ENCODE measurements around the gene DDX51. TPM values are rescaled to one million over a fixed set of nuclear protein-coding genes. Genes with fewer than 3 reads are reported as not detected.
A peak's percentile ranks its signal among the peaks of the same experiment; 100 is the strongest.
"Not testable (repeated sequence)": the region's sequence is repeated elsewhere in the genome, so short reads cannot be mapped to it uniquely, and the experiment has no call there.

Gene DDX51
- polyA plus RNA-seq, 1 donor from 2014 or later = 8.9 TPM

DNA sequence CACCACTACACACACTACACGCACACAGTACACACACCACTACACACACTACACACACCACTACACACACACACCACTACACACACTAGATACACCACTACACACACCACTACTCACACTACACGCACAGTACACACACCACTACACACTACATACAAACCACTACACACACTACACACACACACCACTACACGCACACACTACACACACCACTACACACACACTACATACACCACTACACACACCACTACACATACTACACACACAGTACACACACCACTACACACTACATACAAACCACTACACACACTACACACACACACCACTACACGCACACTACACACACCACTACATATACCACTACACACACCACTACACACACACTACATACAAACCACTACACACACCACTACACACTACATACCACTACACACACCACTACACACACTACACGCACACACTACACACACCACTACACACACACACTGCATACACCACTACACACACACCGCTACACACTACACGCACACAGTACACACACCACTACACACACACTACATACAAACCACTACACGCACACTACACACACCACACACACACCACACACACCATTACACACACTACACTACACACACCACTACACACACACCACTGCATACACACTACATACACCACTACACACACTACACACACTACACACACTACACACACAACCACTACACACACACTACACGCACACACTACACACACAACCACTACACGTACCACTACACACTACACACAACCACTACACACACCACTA is 11.9 kb upstream of the DDX51 start:
- H3K9me3 Mint-ChIP-seq = no peaks in the 10 kb centered on the region
- H3K4me3 Mint-ChIP-seq = no peak overlapping the region
- H3K27me3 Mint-ChIP-seq = no peaks in the 10 kb centered on the region
- no peaks in the 10 kb centered on the region for H3K4me1 Mint-ChIP-seq
- H3K36me3 Mint-ChIP-seq = no peaks in the 10 kb centered on the region
- H3K27ac Mint-ChIP-seq = no peak overlapping the region

DNA sequence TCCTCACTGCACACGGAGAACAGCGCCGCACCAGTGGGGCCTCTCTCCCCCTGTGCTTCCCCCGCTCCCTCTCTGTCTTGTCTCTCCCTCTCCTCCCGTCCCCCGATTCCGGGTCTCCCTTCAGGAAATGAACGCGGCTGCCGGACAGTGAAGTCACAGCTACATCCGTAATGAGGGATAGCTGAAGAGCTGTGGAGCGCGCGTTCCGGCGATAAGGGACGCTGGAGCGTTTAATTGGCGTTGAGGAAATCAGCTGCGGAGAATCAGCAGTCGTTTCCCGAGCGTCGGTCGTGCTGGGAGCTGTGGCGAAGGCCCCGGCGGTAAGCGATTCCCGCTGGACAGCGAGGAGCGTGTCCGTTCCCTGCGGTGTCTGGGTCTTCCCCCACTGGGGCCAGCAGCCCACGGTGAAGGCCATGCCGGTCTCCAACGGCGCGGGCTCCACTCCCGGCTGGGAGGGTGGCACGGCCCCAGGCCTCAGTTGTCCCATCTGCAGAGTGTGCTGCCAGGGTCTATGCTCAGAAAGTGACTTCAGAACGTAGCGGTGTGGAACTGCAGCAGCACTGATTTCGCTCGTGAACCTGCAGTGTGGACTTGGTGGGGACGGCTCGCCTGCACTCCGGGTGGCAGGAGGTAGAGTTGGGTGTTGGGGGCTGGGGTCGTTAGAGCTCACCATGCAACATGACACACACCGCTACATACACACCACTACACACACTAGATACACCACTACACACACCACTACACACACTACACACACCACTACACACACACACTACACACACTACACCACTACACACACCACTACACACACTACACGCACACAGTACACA is 11.0 kb upstream of the DDX51 start:
- Mint-ChIP-seq H3K27ac (peak overlapping the region; percentile 40 to 76 (median 64)), H3K36me3 (no peaks in the 10 kb centered on the region), H3K27me3 (no peaks in the 10 kb centered on the region), H3K4me3 (no peak overlapping the region), H3K9me3 (no peaks in the 10 kb centered on the region), H3K4me1 (no peaks in the 10 kb centered on the region)

GRCh38 chr12:132154341-132154761 is 10.2 kb upstream of the DDX51 start:
- Mint-ChIP-seq H3K4me1 (no peaks in the 10 kb centered on the region), H3K36me3 (no peaks in the 10 kb centered on the region), H3K27me3 (no peaks in the 10 kb centered on the region), H3K9me3 (no peaks in the 10 kb centered on the region), H3K27ac (peak overlapping the region; percentile 40 to 76 (median 64)), H3K4me3 (peak overlapping the region; percentile 3 to 75 (median 40))

DNA sequence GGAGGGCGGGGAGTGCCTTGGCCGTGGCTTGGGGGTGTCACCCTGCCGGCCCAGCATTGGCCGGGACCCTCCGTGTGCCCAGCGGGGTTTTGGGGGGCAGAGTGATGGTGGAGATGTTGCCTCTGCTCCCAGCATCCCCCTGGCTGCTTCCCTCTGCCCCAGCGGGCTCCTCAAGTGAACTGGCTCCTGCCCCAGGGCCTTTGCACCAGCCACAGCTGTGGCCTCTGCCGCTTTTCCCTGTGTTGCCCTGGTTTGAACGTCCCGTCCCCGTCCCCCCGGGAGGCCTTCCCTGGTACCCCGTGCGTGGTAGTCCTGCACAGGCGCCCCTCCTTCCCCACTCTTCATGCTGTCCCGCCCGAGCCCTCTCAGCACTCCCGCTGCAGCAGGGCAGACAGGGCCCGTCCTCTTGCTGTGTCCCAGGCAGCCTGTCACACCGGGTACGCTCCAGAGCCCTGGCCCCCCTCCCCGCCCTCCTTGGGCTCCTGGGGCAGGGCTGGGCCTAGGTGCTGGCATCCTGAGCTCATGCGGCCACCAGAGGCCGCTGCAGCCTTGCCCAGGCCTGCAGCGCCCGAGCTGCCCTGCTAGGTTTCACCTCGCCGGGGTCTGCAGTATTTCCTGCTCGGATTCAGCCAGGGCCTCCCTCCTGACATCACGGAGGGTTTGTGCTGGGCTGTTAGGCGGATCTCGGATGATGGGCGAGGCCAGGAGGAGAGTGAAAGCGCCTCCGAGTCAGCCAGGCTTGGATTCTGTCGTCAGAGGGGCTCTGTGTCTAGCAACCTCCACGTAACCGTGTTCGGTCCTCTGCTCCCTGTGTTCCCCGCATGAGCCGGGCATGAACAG is 9.6 kb upstream of the DDX51 start:
- Mint-ChIP-seq H3K9me3 (no peaks in the 10 kb centered on the region), H3K36me3 (no peaks in the 10 kb centered on the region), H3K4me1 (no peaks in the 10 kb centered on the region), H3K4me3 (peak overlapping the region; percentile 3 to 75 (median 40)), H3K27me3 (no peaks in the 10 kb centered on the region), H3K27ac (peak overlapping the region; percentile 23 to 64 (median 40))

GRCh38 chr12:132152953-132153352 is 8.8 kb upstream of the DDX51 start:
- no peaks in the 10 kb centered on the region for H3K4me1 Mint-ChIP-seq
- no peaks in the 10 kb centered on the region for H3K36me3 Mint-ChIP-seq
- H3K4me3 Mint-ChIP-seq = no peak overlapping the region
- no peaks in the 10 kb centered on the region for H3K9me3 Mint-ChIP-seq
- no peaks in the 10 kb centered on the region for H3K27me3 Mint-ChIP-seq
- peak overlapping the region in 1 of 3 donors; percentile 27 for H3K27ac Mint-ChIP-seq

DNA sequence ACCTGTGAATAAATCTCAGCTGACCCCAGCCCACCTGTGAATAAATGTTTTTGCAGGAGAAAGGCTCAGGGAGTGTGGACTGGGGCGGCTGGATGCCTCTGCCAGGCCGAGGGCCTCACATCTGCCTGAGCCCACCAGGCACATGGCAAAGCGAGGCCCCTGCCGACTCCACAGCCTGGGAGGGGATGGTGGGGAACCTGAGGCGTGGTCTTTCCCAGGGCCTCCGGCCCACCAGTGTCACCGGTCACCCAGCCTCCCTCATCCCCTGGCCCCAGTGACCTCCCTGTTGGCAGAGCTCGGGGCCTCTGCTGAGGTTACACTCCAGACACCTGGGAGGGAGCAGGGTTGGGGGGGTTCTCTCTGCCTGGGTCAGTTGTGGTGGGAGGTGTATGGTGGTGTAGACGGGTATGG is 8.3 kb upstream of the DDX51 start:
- no peak overlapping the region for H3K4me3 Mint-ChIP-seq
- H3K27ac Mint-ChIP-seq = no peak overlapping the region
- no peaks in the 10 kb centered on the region for H3K27me3 Mint-ChIP-seq
- no peaks in the 10 kb centered on the region for H3K4me1 Mint-ChIP-seq
- H3K36me3 Mint-ChIP-seq = no peaks in the 10 kb centered on the region
- no peaks in the 10 kb centered on the region for H3K9me3 Mint-ChIP-seq

- H3K4me3 Mint-ChIP-seq = no peak overlapping the region
- H3K36me3 Mint-ChIP-seq = no peaks in the 10 kb centered on the region
- no peak overlapping the region for H3K27ac Mint-ChIP-seq
- H3K9me3 Mint-ChIP-seq = no peaks in the 10 kb centered on the region
- H3K4me1 Mint-ChIP-seq = no peaks in the 10 kb centered on the region
- H3K27me3 Mint-ChIP-seq = no peaks in the 10 kb centered on the region
Measured at GRCh38 chr12:132151766-132152410, 7.8 kb upstream of the DDX51 start.

DNA sequence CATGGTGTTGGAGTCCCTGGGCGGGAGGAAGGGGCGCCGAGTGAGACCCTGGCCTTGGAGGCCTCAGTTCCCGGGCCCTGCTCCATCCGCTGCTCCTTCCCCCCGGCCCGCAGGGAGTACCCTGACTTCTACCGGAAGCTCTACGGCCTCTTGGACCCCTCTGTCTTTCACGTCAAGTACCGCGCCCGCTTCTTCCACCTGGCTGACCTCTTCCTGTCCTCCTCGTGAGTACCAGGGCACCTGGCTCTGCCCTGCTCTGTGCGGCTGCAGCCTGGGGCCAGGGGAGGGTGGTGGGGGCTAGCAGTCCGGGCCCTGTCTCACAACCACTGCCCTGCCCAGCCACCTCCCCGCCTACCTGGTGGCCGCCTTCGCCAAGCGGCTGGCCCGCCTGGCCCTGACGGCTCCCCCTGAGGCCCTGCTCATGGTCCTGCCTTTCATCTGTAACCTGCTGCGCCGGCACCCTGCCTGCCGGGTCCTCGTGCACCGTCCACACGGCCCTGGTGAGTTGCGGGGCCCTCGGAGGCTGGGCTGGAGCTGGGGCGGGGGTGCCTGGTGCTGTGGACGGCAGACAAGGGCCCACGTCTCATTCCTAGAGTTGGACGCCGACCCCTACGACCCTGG is 7.1 kb upstream of the DDX51 start:
- no peaks in the 10 kb centered on the region for H3K27me3 Mint-ChIP-seq
- H3K36me3 Mint-ChIP-seq = no peaks in the 10 kb centered on the region
- H3K4me3 Mint-ChIP-seq = no peak overlapping the region
- peaks cover under 1 to 5% (median 2%) of the 10 kb centered on the region in 3 donors for H3K4me1 Mint-ChIP-seq
- no peaks in the 10 kb centered on the region for H3K9me3 Mint-ChIP-seq
- no peak overlapping the region for H3K27ac Mint-ChIP-seq

GRCh38 chr12:132150780-132151144 is 6.6 kb upstream of the DDX51 start:
- Mint-ChIP-seq H3K4me3 (no peak overlapping the region), H3K9me3 (no peaks in the 10 kb centered on the region), H3K4me1 (peaks cover 5 to 10% (median 7%) of the 10 kb centered on the region in 3 donors), H3K36me3 (no peaks in the 10 kb centered on the region), H3K27ac (no peak overlapping the region), H3K27me3 (no peaks in the 10 kb centered on the region)

DNA sequence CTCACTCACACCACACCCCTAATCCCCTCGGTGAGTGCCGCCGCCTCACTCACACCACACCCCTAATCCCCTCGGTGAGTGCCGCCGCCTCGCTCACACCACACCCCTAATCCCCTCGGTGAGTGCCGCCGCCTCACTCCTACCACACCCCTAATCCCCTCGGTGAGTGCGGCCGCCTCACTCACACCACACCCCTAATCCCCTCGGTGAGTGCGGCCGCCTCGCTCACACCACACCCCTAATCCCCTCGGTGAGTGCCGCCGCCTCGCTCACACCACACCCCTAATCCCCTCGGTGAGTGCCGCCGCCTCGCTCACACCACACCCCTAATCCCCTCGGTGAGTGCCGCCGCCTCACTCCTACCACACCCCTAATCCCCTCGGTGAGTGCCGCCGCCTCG is 5.4 kb upstream of the DDX51 start:
- not testable (repeated sequence) for H3K27ac Mint-ChIP-seq, H3K9me3 Mint-ChIP-seq, H3K36me3 Mint-ChIP-seq, H3K27me3 Mint-ChIP-seq, H3K4me3 Mint-ChIP-seq
- H3K4me1 Mint-ChIP-seq = peaks cover 12 to 16% (median 14%) of the 10 kb centered on the region in 3 donors

DNA sequence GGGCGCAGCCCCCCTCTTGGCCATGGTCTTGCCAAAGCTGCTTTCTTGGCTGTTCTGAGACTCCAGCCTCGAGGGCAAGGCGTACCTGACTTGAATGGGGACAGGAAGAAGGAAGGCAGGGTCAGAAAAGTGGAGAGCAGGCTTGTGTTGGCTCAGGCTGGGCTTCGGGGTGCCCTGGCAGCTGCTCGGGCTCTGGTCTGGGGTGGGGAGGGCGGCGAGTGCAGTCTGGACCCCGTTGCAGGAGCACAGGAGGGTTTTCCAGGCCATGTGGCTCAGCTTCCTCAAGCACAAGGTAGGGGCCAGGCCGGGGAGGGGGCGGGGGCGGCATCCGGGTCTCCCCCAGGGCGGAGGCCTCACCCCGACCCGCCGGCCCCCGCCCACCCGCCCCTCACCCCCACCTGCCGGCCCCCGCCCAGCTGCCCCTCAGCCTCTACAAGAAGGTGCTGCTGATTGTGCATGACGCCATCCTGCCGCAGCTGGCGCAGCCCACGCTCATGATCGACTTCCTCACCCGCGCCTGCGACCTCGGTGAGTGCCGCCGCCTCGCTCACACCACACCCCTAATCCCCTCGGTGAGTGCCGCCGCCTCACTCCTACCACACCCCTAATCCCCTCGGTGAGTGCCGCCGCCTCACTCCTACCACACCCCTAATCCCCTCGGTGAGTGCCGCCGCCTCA is 4.4 kb upstream of the DDX51 start:
- no peak overlapping the region for H3K4me3 Mint-ChIP-seq
- no peaks in the 10 kb centered on the region for H3K9me3 Mint-ChIP-seq
- no peak overlapping the region for H3K27ac Mint-ChIP-seq
- no peaks in the 10 kb centered on the region for H3K27me3 Mint-ChIP-seq
- H3K4me1 Mint-ChIP-seq = peaks cover 12 to 17% (median 16%) of the 10 kb centered on the region in 3 donors
- no peaks in the 10 kb centered on the region for H3K36me3 Mint-ChIP-seq

- no peaks in the 10 kb centered on the region for H3K9me3 Mint-ChIP-seq
- H3K27ac Mint-ChIP-seq = peak overlapping the region in 1 of 3 donors; percentile 27
- H3K4me1 Mint-ChIP-seq = peaks cover 12 to 20% (median 19%) of the 10 kb centered on the region in 3 donors
- H3K36me3 Mint-ChIP-seq = no peaks in the 10 kb centered on the region
- no peaks in the 10 kb centered on the region for H3K27me3 Mint-ChIP-seq
- peak overlapping the region in 1 of 4 donors; percentile 92 for H3K4me3 Mint-ChIP-seq
Measured at GRCh38 chr12:132147423-132148367, 3.6 kb upstream of the DDX51 start.

Data from IgD-negative memory B cell (primary cell).